Neural crest cell (in vitro differentiated cells): ENCODE data around the gene PPM1H. TPM values are rescaled to one million over a fixed set of nuclear protein-coding genes. Genes with fewer than 3 reads are reported as not detected.
"Not testable (repeated sequence)": the region's sequence is repeated elsewhere in the genome, so short reads cannot be mapped to it uniquely, and the experiment has no call there.

Source experiments
- DNase-seq: peaks from one replicate; pipeline ENCODE4 v3.0.0; 2021; ENCODE audit warnings: low read depth, mixed read lengths, low spot score
- H3K27ac Mint-ChIP-seq: one replicate; pipeline ENCODE4 v1.8.0; 2021; ENCODE audit warnings: mild to moderate bottlenecking, mixed read lengths; ENCODE audit not compliant: unreplicated experiment
- H3K27me3 Mint-ChIP-seq: 2 replicates; pipeline ENCODE4 v1.8.0; 2021; ENCODE audit warnings: low read depth, mild to moderate bottlenecking, mixed read lengths
- H3K36me3 Mint-ChIP-seq: 2 replicates; pipeline ENCODE4 v1.8.0; 2021; ENCODE audit warnings: low read depth, mild to moderate bottlenecking, mixed read lengths
- H3K4me1 Mint-ChIP-seq: 2 replicates; pipeline ENCODE4 v1.8.0; 2021; ENCODE audit warnings: mixed read lengths
- H3K4me3 Mint-ChIP-seq: one replicate; pipeline ENCODE4 v1.8.0; 2021; ENCODE audit warnings: mild to moderate bottlenecking, mixed read lengths
- H3K9me3 Mint-ChIP-seq: 2 replicates; pipeline ENCODE4 v1.8.0; 2021; ENCODE audit warnings: mixed read lengths
- total RNA-seq: library from RNA; stranded (reverse); gene quantifications from 2 replicates; pipeline ENCODE4 v1.2.1, GENCODE V29; 2021
- TF ChIP-seq, protein P1 (sequence below): fragments of 200-600 bp; sonication (generic); conservative IDR thresholded peaks from 2 replicates; pipeline ENCODE4 v1.5.0; 2021; ENCODE audit warnings: antibody characterized with exemption, mild to moderate bottlenecking

PPM1H gene
- total RNA-seq, 1 donor from 2014 or later = 3.5 TPM

DNA sequence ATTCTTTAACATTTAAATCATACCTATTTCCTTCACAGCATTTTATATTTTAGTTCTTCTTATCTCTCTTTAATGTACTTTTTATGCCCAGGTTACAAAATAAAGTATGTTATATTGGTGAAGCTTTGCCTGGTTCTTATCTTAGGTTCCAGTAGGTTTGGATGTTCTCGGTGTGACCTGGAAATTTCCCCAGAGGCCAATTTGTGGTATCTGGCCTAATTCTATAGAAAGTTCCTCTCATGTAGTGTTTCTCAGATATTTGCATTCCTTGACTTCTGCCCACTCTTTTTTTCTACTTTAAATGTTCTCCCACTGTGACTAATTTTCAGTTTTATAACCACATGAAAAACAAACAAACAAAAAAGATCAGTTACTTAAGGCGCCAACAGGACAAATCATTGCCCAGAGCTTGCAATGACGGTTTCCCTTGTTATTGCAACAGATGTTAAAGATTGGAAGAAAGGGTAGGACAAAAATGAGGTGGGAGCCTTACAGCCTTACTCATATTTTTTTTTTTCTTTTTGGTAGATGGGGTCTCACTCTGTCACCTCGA is 41.2 kb upstream of the PPM1H start:
- no peaks in the 10 kb centered on the region for H3K36me3 Mint-ChIP-seq
- no peaks in the 10 kb centered on the region for H3K27me3 Mint-ChIP-seq
- H3K27ac Mint-ChIP-seq = no peak overlapping the region
- H3K4me1 Mint-ChIP-seq = no peaks in the 10 kb centered on the region
- no peak for DNase-seq
- TF ChIP-seq, protein P1, sequence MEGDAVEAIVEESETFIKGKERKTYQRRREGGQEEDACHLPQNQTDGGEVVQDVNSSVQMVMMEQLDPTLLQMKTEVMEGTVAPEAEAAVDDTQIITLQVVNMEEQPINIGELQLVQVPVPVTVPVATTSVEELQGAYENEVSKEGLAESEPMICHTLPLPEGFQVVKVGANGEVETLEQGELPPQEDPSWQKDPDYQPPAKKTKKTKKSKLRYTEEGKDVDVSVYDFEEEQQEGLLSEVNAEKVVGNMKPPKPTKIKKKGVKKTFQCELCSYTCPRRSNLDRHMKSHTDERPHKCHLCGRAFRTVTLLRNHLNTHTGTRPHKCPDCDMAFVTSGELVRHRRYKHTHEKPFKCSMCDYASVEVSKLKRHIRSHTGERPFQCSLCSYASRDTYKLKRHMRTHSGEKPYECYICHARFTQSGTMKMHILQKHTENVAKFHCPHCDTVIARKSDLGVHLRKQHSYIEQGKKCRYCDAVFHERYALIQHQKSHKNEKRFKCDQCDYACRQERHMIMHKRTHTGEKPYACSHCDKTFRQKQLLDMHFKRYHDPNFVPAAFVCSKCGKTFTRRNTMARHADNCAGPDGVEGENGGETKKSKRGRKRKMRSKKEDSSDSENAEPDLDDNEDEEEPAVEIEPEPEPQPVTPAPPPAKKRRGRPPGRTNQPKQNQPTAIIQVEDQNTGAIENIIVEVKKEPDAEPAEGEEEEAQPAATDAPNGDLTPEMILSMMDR = no peak
- no peaks in the 10 kb centered on the region for H3K9me3 Mint-ChIP-seq
- H3K4me3 Mint-ChIP-seq = no peak overlapping the region

DNA sequence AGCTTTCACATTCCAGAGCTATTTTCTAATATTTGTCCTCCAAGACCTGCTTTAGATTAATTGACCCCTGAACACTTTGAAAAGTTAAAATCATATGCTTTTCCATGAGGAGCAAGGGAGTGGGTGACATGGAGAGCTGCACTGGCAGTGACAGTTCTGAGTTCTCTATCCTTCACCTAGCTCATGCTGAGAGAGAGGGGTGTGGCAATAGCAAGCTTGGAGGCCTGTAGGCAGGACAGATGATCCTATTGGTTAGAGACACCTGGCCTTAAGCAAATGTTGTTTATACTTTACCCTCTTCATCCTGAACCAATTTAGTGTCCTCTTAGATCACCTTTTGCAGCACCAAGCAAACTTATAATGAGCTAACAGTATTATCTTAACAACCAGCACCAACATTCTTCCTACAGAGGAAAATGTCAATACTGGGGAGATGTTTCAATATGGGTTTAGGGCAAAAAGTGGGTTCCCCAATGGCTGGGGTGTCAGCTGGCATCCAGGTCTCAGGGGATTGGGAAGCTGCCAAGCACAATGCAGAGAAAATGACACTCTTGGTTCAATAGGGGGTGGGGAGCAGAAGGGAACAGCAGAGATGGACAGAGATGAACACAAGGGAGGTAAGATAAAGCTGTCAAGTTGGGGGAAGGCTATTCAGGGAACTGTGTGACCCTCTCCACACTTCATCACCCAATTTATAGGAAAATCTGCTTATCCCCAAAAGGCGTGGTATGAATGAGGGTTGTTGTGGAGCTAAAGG is 37.0 kb upstream of the PPM1H start:
- no peak overlapping the region for H3K4me3 Mint-ChIP-seq
- H3K9me3 Mint-ChIP-seq = no peaks in the 10 kb centered on the region
- no peaks in the 10 kb centered on the region for H3K27me3 Mint-ChIP-seq
- no peak for DNase-seq
- H3K27ac Mint-ChIP-seq = peak overlapping the region; percentile 52
- no peaks in the 10 kb centered on the region for H3K36me3 Mint-ChIP-seq
- TF ChIP-seq, protein P1 = no peak
- H3K4me1 Mint-ChIP-seq = no peaks in the 10 kb centered on the region

DNA sequence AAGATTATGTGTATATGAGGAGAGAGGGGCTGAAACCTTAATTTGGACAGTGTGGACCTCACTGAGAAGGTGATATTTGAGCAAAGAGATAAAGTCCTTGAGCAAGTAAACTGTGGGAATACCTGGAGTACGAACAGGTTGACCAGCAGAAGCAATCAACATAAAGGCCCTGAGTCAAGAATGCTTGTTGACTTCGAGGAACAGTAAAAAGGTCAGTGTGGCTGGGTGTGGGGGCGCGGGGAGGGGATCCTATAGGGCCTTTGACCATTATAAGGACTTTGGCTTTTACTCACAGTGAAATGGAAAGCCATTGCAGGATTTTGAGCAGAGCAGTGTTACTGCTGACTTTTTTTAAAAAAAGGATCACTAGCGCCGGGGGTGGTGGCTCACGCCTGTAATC is 34.7 kb upstream of the PPM1H start:
- no peak overlapping the region for H3K27ac Mint-ChIP-seq
- H3K27me3 Mint-ChIP-seq = peaks cover 2% of the 10 kb centered on the region
- H3K36me3 Mint-ChIP-seq = no peaks in the 10 kb centered on the region
- H3K4me1 Mint-ChIP-seq = no peaks in the 10 kb centered on the region
- H3K9me3 Mint-ChIP-seq = no peaks in the 10 kb centered on the region
- TF ChIP-seq, protein P1 = no peak
- no peak overlapping the region for H3K4me3 Mint-ChIP-seq
- no peak for DNase-seq

DNA sequence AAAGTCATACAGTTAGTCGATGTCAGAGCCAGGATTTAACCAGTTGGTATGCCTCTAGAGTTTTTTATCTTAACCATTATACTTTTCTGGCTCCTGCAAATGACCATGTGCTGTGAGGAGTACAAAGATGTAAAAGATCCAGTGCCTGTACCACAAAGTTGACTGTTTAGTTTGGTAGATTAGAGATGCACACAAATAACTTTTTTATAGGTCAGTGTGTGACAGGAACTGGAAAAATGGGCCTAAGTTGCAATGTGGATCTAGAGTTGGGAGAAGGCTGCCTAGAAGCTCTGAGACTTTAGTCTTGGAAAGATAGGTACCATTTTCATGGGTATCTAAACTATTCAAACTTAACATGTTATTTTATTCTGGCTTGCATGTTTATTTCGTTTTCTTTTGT is 32.8 kb upstream of the PPM1H start:
- H3K9me3 Mint-ChIP-seq = no peaks in the 10 kb centered on the region
- H3K4me3 Mint-ChIP-seq = no peak overlapping the region
- no peak overlapping the region for H3K27ac Mint-ChIP-seq
- H3K36me3 Mint-ChIP-seq = no peaks in the 10 kb centered on the region
- peaks cover 2% of the 10 kb centered on the region for H3K27me3 Mint-ChIP-seq
- TF ChIP-seq, protein P1 = no peak
- DNase-seq = no peak
- H3K4me1 Mint-ChIP-seq = no peaks in the 10 kb centered on the region

- no peak overlapping the region for H3K4me3 Mint-ChIP-seq
- TF ChIP-seq, protein P1 = no peak
- H3K9me3 Mint-ChIP-seq = no peaks in the 10 kb centered on the region
- DNase-seq = no peak
- no peak overlapping the region for H3K27ac Mint-ChIP-seq
- no peaks in the 10 kb centered on the region for H3K4me1 Mint-ChIP-seq
- no peaks in the 10 kb centered on the region for H3K36me3 Mint-ChIP-seq
- H3K27me3 Mint-ChIP-seq = peaks cover 2% of the 10 kb centered on the region
These were observed 32.1 kb upstream of the PPM1H start for GRCh38 chr12:62966990-62967506.

DNA sequence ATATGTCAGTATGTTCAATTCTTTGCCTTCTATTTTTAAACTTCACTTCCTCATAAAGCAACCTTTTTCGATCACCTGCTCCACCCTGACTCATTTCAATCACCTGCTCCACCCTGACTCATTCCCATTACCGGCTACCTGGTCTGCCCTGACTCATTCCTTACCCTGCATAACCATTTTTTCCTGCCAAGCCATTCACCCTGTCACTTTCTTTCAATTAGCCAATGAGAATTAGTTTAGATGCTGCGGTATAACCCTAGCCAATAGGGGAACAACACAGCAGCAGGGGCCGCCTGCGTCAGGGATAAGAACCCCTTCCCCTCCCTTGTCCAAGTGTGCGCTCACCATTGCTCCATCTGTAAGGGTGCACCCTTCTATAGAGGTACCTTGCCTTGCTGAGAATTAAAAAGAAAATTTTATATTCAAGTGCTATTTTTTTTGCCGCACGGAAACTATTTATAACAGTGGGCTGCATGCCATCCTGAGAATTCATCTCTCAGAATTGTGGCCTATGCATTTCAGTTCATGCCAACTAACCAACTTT is 31.6 kb upstream of the PPM1H start:
- not testable (repeated sequence) for H3K27me3 Mint-ChIP-seq, H3K4me1 Mint-ChIP-seq, H3K36me3 Mint-ChIP-seq, H3K27ac Mint-ChIP-seq, H3K9me3 Mint-ChIP-seq, H3K4me3 Mint-ChIP-seq, DNase-seq

- not testable (repeated sequence) for H3K36me3 Mint-ChIP-seq, H3K4me1 Mint-ChIP-seq, H3K9me3 Mint-ChIP-seq, DNase-seq, H3K4me3 Mint-ChIP-seq, H3K27me3 Mint-ChIP-seq, H3K27ac Mint-ChIP-seq
These were observed 30.8 kb upstream of the PPM1H start for GRCh38 chr12:62965700-62966099.

GRCh38 chr12:62965242-62965641 is 30.3 kb upstream of the PPM1H start:
- H3K9me3 Mint-ChIP-seq, H3K4me1 Mint-ChIP-seq, H3K36me3 Mint-ChIP-seq, H3K4me3 Mint-ChIP-seq, H3K27me3 Mint-ChIP-seq, DNase-seq: not testable (repeated sequence)
- H3K27ac Mint-ChIP-seq = peak overlapping the region; percentile 24
